K562 (cell line): ENCODE measurements around the gene PYGM. TPM values are rescaled to one million over a fixed set of nuclear protein-coding genes. Genes with fewer than 3 reads are reported as not detected.

Experiments
- ARHGAP35 ChIP-seq: fragments of 450-650 bp; IDR thresholded peaks from 2 replicates; pipeline ENCODE4 v1.6.1; 2018; ENCODE audit not compliant: partially characterized antibody
- GTF2E2 ChIP-seq: fragments of 200-800 bp; sonication (Bioruptor generic); IDR thresholded peaks from 2 replicates; pipeline ENCODE4 v1.6.1; 2016; ENCODE audit warnings: missing genetic modification characterization, missing compliant biosample characterization
- HDGF ChIP-seq: fragments of 450-650 bp; IDR thresholded peaks from 2 replicates; pipeline ENCODE4 v1.6.1; 2016
- MXI1 ChIP-seq: IDR thresholded peaks from 2 replicates; pipeline ENCODE4 v1.6.1; 2011; ENCODE audit warnings: low read depth, mild to moderate bottlenecking, improper control_type of control experiment, low read length
- MYBL2 ChIP-seq, 2 experiments: fragments of 450-650 bp in 1 of 2; sonication (generic) in 1 of 2; formaldehyde crosslinking in 1 of 2; IDR thresholded peaks; 2 replicates each; pipeline versions ENCODE4 v1.6.1 to v1.8.1; 2017 to 2022; ENCODE audit warnings: borderline replicate concordance in 1 of 2, inconsistent platforms in 1 of 2, low read depth in 1 of 2, mild to moderate bottlenecking in 1 of 2, missing genetic modification reagents in 1 of 2, moderate library complexity in 1 of 2
- SMAD1 ChIP-seq: fragments of 150-350 bp; IDR thresholded peaks from 2 replicates; pipeline ENCODE4 v1.6.1; 2014; ENCODE audit warnings: low read length, low read depth; ENCODE audit not compliant: partially characterized antibody
- polyA plus RNA-seq, 8 experiments: library from polyadenylated mRNA; depleted of rRNA in 4 of 8; stranded (reverse) in 5 of 8; unstranded in 3 of 8; fragments of >200 nt; fragmentation: Nextera tagmentation in 2 of 8; fragmentation: Illumina TruSeq in 1 of 8; extraction: Ambion mirVana in 2 of 8; extraction: Trizol in 1 of 8; gene quantifications; 2 replicates each; pipeline versions ENCODE4 v1.2.1 to v1.2.3, GENCODE V29; 2011 to 2014; ENCODE audit warnings: inconsistent platforms in 1 of 8, missing spikeins in 1 of 8
- total RNA-seq, 7 experiments: library from RNA; depleted of rRNA in 6 of 7; stranded (reverse); fragments of >200 nt in 6 of 7; fragmentation: Illumina TruSeq in 2 of 7; extraction: Trizol in 2 of 7; gene quantifications; 2 replicates each; pipeline versions ENCODE4 v1.2.1 to v1.2.3, GENCODE V29; 2011 to 2021; ENCODE audit warnings: low replicate concordance in 1 of 7
- TF ChIP-seq, protein P1 (sequence below): fragments of 450-650 bp; IDR thresholded peaks from 2 replicates; pipeline ENCODE4 v1.6.1; 2017; ENCODE audit warnings: antibody characterized with exemption, mild to moderate bottlenecking
- TF ChIP-seq, protein P2 (sequence below): fragments of 450-650 bp; IDR thresholded peaks from 2 replicates; pipeline ENCODE4 v1.6.1; 2016; ENCODE audit warnings: antibody characterized with exemption

PYGM gene
- total and polyA plus RNA-seq, 9 of the 15 experiments (the other 6 are each of a cell fraction or from before 2014, with no cell fraction given) = 0.07 to 1.5 (median 0.68) TPM

DNA sequence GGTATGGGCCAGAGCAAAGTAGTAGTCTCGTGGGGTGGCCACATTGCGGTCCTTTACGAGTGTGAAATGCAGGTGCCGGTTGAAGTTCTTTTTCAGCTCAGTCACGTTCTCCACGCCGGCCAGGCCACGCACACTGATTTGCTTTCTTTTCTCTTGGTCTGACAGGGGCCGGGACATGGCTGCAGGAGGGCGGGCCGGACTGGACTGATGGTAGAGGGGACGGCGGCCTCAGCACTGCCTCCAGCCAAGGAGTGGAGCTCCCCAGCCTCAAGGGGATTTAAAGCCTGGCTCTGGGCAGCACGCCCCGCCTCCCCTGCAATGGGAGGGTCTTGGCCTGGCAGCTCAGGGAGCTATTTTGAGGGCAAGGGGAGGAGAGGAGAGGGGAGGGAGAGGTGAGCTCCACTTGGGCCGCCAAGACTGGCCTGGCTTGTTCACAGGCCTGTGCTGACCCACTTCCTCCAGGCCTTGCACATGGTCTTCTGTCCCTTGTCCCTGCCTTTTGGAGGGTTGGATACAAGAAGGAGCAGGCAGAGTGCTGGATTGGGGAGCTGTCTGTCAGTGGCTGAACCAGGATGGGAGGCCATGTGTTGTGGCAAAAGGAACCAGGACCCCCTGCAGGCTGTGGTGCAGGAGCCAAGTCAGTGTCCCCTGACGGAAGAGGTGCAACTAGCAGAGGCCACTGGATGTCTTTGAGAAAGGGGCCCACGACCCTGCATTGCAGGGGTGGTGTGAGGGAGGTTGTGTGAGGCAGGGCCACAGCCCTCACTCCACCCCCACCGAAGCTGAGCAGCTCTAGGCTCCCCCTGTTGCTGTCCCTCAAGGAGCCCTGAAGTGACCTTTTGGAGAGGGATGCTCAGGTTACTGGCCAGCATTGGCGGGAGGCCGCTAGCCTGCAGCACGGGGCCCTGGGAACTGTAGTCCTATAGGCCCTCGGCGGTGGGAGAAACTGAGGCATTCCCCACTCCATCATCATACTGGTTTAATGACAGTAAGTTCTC, at the start of gene PYGM (continued):
- TF ChIP-seq, protein P1, sequence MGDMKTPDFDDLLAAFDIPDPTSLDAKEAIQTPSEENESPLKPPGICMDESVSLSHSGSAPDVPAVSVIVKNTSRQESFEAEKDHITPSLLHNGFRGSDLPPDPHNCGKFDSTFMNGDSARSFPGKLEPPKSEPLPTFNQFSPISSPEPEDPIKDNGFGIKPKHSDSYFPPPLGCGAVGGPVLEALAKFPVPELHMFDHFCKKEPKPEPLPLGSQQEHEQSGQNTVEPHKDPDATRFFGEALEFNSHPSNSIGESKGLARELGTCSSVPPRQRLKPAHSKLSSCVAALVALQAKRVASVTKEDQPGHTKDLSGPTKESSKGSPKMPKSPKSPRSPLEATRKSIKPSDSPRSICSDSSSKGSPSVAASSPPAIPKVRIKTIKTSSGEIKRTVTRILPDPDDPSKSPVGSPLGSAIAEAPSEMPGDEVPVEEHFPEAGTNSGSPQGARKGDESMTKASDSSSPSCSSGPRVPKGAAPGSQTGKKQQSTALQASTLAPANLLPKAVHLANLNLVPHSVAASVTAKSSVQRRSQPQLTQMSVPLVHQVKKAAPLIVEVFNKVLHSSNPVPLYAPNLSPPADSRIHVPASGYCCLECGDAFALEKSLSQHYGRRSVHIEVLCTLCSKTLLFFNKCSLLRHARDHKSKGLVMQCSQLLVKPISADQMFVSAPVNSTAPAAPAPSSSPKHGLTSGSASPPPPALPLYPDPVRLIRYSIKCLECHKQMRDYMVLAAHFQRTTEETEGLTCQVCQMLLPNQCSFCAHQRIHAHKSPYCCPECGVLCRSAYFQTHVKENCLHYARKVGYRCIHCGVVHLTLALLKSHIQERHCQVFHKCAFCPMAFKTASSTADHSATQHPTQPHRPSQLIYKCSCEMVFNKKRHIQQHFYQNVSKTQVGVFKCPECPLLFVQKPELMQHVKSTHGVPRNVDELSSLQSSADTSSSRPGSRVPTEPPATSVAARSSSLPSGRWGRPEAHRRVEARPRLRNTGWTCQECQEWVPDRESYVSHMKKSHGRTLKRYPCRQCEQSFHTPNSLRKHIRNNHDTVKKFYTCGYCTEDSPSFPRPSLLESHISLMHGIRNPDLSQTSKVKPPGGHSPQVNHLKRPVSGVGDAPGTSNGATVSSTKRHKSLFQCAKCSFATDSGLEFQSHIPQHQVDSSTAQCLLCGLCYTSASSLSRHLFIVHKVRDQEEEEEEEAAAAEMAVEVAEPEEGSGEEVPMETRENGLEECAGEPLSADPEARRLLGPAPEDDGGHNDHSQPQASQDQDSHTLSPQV = no peak
- no peak for TF ChIP-seq MYBL2 (IDR thresholded peaks at IDR 0.05; ENCODE audit: low read depth)
- TF ChIP-seq MYBL2 (CRISPR knock-in tag; IDR thresholded peaks at IDR 0.05; ENCODE audit: borderline replicate concordance) = no peak
- TF ChIP-seq GTF2E2 (tag) = no peak
- TF ChIP-seq HDGF = no peak
- TF ChIP-seq, protein P2, sequence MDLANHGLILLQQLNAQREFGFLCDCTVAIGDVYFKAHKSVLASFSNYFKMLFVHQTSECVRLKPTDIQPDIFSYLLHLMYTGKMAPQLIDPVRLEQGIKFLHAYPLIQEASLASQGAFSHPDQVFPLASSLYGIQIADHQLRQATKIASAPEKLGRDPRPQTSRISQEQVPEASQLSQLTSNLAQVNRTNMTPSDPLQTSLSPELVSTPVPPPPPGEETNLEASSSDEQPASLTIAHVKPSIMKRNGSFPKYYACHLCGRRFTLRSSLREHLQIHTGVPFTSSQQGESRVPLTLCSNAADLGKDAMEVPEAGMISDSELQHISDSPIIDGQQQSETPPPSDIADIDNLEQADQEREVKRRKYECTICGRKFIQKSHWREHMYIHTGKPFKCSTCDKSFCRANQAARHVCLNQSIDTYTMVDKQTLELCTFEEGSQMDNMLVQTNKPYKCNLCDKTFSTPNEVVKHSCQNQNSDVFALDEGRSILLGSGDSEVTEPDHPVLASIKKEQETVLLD = no peak
- TF ChIP-seq SMAD1 = no peak
- no peak for TF ChIP-seq ARHGAP35
- TF ChIP-seq MXI1 = no peak
